Measurements from ENCODE around the gene NDUFA8.

The NDUFA8 gene

DNA sequence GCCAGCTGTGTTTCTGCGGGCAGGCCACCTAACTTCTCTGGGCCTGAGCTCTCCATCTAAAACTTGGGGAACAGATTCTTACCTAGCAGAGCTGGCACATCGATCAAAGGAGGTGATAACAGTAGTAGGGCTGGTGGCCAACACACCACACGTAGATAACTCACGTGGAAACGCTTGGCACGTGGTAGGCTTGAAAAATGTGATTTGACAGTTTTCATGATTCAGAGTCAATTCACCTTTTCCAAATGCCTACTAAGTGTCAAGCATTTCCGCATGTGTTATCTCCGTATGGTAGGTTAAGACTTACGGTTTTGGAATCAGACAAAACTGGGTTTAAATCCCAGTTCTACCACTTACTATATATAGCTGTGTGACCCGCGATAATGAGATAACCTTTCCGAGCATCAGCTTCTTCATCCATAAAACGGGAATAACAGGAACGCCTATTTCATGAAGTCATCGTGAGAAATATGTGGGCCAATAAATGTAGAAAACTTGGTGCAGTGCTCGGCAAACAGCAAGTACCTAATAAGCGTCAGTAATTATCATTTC, 25.5 kb downstream of the NDUFA8 start:
- no peak for DNase-seq

GRCh38 chr9:122133263-122133983, 26.2 kb downstream of the NDUFA8 start:
- DNase-seq = no peak

- DNase-seq = no peak
Observed at GRCh38 chr9:122132539-122132938, 27.0 kb downstream of the NDUFA8 start.

GRCh38 chr9:122131401-122132001, 28.1 kb downstream of the NDUFA8 start:
- DNase-seq = no peak

- DNase-seq = no peak
Observed at GRCh38 chr9:122130837-122131236, 28.7 kb downstream of the NDUFA8 start.

DNA sequence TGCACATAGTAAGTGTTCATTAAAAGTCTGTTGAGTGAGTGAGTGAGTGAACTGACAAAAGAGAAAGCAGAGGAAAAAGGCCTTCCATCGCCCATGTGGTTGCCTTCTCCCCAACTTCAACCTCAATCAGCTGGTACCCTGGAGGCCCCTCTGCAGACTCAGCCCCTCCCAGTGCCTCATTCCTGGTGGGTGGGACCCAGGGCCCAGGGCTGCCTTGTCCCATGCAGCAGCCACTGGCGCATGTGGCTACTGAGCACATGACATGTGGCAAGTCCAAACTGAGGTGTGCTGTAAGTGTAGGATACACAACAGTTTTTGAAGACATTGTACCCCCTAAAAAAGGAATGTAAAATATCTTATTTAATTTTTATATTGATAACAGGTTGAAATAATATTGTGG, 29.6 kb downstream of the NDUFA8 start:
- DNase-seq = no peak

GRCh38 chr9:122128969-122129343, 30.6 kb downstream of the NDUFA8 start:
- no peak for DNase-seq

DNA sequence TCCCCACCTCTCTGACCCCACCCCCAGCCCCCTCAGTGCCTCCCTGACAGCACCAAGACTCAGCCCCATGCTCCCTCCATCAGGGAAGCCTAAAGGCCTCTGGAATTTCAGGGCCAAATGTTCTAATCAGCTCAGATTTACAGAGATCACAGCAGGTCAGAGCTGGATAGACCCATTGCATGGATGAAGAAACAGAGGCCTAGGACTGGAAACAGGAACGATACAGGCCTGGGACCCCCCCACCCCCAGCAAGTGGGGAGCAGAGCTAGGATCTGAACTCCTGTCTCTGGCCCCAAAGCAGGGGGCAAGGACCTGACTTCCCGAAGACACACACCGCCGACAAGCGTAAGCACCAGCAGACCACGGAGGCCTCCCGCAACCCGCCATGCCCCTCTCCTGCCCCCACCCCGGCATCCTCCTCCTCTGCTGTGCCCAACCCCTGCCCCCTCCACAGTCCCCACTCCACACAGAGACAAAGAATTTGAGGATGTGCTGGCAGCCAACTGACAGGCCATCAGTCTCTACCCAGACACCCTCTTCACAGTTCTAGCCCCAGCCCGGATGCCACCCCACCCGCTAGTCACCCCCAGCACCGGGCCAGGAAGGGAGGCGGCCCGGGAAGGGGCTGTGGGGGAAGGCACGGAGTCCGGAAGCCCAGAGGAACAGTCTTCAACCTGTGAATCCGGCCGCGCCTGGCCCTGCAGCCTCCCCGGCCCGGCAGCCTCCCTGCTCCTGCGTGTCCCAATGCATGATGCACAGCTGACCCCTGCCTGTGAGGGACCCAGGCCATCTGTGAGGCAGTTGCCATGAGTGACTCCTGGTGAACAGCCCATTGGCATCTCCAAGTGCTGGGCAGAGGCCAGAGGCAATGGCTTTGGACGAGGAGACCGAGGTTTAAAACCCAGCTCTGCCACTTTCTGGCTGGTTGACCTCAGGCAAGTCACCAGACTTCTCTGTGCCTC, 31.3 kb downstream of the NDUFA8 start:
- no peak for DNase-seq

DNA sequence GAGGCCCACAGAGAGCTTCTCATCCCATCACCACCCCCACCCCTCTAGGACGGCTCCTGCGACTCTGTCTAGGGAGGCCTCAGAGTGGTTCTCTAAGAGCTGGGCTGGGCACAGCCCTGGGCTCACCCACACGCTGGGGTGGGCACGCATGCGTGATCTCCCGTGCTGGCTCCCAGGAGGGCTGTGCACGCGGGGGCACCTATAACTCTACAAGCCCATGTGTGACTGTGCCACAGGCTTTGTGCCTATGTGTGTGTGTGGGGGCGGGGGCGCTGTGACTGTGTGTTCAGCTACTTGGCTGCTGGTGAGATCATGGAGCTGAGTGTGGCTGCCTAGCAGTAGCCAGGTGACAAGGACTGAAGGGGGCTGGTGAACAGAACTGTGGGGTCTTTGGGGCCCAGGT, 32.2 kb downstream of the NDUFA8 start:
- DNase-seq = no peak

DNA sequence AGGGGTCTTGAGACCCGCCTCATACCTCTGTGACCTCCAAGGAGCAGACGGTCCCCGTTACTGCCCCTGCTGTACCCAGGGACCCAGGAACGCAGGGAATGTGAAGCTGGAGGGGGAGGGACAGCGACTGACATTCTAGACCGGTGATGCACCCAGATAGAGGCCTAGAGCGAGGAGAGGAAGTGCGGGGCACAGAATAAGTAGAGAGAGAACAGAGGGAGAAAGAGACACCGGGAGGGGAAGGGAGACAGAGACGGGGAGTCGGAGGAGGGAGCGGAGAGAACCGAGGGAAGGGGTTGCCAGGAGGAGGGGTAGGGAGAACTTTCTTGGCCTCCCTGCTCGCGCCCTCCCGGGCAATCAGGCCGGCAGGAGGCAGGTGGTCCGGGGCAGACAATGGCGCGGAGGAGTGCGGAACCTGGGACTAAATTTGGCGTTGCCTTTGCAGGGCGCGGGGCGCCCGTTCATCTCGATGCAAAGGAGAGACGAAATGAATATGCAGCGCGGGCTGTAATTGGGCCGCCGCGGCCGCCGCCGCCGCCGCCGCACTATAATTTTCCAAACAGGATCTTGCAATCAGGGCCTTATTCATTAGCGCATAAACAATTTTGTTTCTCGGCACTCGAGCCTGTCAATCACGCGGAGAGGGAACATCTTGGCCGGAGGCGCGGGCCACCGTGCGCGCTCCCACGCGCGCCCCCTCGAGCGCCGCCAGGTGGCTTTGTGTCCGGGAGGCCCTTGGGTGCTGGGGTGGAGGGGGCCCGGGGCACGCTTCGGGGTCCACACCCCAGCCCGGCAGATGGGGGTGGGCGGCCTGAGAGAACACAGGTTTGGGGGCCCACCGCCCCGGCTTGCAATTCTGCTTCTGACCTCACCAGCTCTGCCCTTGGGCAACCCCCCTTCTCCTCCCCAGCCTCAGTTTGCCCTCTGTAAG, 33.0 kb downstream of the NDUFA8 start:
- no peak for DNase-seq

GRCh38 chr9:122125509-122126330, 33.9 kb downstream of the NDUFA8 start:
- DNase-seq = no peak

- no peak for DNase-seq
Observed at GRCh38 chr9:122125158-122125508, 34.4 kb downstream of the NDUFA8 start.

DNA sequence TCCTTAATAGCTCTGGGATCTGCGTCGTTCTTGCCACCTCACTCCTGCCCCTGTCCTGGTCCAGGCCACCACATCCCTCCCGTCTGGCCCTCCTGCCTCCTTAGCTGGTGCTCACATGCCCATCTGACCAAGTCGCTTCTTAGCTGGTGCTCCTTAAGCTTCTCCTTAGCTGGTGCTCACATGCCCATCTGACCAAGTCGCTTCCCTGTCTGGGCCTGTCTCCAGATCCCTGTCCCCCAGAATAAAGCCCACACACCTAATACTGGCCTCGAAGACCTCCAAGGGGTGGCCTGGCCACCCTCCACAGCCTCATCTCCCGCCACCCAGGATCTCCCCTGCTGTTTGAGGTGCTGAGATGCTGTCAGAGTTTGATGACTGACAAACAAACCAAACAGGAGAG, 35.1 kb downstream of the NDUFA8 start:
- DNase-seq = no peak

DNA sequence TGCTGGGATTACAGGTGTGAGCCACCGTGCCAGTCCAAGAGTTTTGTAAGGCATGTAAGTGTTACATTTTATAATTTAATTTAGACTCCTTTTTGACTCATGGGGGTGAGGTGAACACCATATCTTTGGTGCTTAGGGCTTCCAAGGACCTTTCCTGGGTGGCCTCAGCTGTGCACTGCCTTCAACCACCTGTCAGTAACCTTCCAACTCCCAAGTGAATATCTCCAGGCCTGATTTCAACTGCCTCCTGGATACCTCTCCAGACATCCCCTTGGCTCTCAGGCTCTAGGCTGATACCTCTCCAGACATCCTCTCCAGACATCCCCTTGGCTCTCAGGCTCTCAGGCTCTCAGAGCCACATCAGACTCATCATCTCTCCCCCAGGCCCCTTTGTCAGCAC, 35.5 kb downstream of the NDUFA8 start:
- DNase-seq = no peak

GRCh38 chr9:122122903-122123632, 36.5 kb downstream of the NDUFA8 start:
- no peak for DNase-seq

- no peak for DNase-seq
Observed at GRCh38 chr9:122122468-122122867, 37.1 kb downstream of the NDUFA8 start.

DNA sequence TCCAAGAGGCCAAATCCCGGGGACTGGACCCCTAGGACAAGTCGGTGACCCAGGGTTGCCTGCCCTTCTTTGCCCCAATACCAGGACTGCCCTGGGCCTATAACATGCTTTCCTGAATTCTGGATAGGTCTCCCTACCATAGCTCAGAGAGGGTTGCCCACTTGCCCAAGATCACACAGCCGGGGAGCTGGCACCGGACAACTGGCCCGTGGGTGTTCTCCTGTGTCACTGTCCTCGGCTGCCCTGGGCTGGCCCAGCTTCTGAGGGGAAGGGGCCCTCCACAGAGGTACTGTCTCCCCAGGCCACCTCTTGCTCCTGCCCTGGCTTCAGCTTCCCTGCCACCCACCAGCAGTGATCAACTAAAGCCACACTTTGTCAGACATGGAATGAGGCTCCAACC, 37.6 kb downstream of the NDUFA8 start:
- DNase-seq = no peak

DNA sequence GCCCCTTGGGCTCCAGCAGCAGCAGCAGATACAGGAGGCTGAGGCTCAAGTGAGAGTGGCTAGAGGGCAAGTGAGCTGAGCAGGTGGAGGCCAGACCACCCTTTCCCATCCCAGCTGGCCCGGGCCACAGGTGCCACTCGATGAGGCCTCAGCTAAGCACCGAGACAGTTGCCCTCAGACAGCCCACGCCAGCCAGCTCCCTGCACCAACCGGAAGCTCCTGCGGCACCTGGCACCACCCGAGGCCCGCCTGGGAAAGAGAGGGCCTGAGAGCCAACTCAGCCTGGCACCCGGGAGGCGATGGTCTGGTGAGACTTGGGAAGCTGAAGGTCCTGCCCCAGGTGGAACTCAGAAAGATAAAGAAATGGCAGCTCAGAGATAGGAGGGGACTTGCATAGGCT, 38.2 kb downstream of the NDUFA8 start:
- DNase-seq = no peak

DNA sequence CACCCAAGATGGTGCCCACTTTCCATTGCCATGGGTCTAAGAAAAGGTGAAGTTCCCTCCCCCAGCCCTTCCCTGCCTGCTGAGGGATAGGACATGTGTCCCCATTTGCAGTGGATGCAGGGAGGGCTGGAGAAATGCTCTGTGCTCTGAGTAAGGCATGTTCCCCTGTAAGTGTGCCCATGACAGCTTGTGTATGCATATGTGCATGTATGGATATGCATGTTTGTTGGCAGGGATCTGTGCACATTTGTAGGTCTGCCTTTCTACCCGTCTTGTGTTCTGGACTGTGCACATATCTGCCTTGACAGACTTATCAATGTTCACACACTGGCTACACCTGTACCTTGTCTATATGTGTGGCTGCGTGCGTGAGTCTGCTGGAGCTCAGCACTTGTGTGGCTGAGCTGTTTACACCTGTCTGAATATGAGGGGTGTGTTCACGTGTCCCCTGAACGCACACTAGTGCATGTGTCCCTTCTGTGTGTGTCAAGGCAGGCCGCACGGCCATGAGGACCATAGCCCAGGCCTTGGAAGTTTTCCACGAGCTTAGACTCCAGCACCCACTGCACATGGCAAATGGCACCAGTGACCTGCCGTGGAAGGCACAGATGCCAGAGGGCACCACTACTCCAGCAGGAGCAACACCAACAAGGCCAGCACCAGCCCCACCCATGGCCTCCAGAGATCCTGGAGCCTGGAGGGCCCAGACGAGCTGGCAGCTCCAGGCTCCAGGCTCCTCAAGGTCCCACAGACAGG, 39.1 kb downstream of the NDUFA8 start:
- DNase-seq = no peak

DNA sequence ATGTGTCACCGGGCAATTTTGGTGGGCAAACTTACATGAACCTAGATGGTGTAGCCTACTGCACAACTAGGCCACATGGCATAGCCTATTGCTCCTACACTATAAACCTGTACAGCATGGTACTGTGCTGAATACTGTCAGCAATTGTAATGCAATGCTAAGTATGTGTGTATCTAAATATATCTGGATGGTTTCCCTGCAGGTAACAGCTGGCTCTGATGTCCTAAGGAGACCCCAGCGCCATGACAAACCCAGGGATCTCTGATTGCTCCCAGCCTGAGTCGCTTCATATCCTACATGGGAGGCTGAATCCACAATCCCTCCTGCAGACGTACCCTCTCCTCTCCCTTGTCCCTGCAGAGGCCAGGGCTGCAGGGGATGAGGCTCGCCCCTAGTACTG, 39.9 kb downstream of the NDUFA8 start:
- no peak for DNase-seq
